Neuronal stem cell (in vitro differentiated cells): ENCODE results near the gene SLC26A4.

Experiments
- DNase-seq: peaks from one replicate; pipeline ENCODE4 v3.0.0-alpha.2; 2013; ENCODE audit warnings: low spot score
- H2AFZ ChIP-seq: one replicate; pipeline ENCODE4 v1.6.1; 2013; ENCODE audit warnings: mild to moderate bottlenecking, low read length, inconsistent platforms
- H2AK5ac ChIP-seq: 2 replicates; pipeline ENCODE4 v1.6.1; 2013; ENCODE audit warnings: low read depth, mild to moderate bottlenecking, inconsistent platforms, low read length, moderate library complexity, mixed read lengths
- H2BK120ac ChIP-seq: 2 replicates; pipeline ENCODE4 v1.6.1; 2013; ENCODE audit warnings: low read depth, mild to moderate bottlenecking, inconsistent platforms, low read length, moderate library complexity, mixed read lengths
- H2BK12ac ChIP-seq: one replicate; pipeline ENCODE4 v1.6.1; 2013; ENCODE audit warnings: low read length, inconsistent platforms
- H2BK15ac ChIP-seq: 2 replicates; pipeline ENCODE4 v1.6.1; 2013; ENCODE audit warnings: mild to moderate bottlenecking, low read length, inconsistent platforms, mixed read lengths
- H2BK5ac ChIP-seq: one replicate; pipeline ENCODE4 v1.6.1; 2013; ENCODE audit warnings: inconsistent platforms, mild to moderate bottlenecking, low read length, moderate library complexity
- H3K14ac ChIP-seq: one replicate; pipeline ENCODE4 v1.6.1; 2013; ENCODE audit warnings: low read length, inconsistent platforms
- H3K18ac ChIP-seq: 2 replicates; pipeline ENCODE4 v1.6.1; 2013; ENCODE audit warnings: low read length, inconsistent platforms
- H3K23ac ChIP-seq: 2 replicates; pipeline ENCODE4 v1.6.1; 2013; ENCODE audit warnings: low read depth, mild to moderate bottlenecking, mixed read lengths, low read length, inconsistent platforms; ENCODE audit not compliant: poor library complexity
- H3K27ac ChIP-seq: replicated peaks from 3 replicates; pipeline ENCODE4 v1.5.1; 2013; ENCODE audit warnings: low read length, inconsistent platforms
- H3K27me3 ChIP-seq, 3 experiments: 2 replicates each; pipeline ENCODE4 v1.6.1; 2013; ENCODE audit warnings: low read length in 3 of 3, mild to moderate bottlenecking in 2 of 3, inconsistent platforms in 1 of 3, low read depth in 1 of 3, mixed read lengths in 1 of 3, moderate library complexity in 1 of 3; ENCODE audit not compliant: control insufficient read depth in 3 of 3, insufficient read depth in 3 of 3
- H3K36me3 ChIP-seq, 2 donors: replicated peaks in 1 of 2; 2 replicates each; pipeline ENCODE4 v1.6.1; 2013; ENCODE audit warnings: low read length in 2 of 2; ENCODE audit not compliant: control insufficient read depth in 2 of 2, insufficient read depth in 2 of 2
- H3K4ac ChIP-seq: 2 replicates; pipeline ENCODE4 v1.6.1; 2013; ENCODE audit warnings: inconsistent platforms, mild to moderate bottlenecking, low read length, moderate library complexity
- H3K4me1 ChIP-seq, 2 donors: 1 replicate in 1 of 2; 2 replicates in 1 of 2; pipeline ENCODE4 v1.6.1; 2013; ENCODE audit warnings: low read length in 2 of 2, low read depth in 1 of 2; ENCODE audit not compliant: control insufficient read depth in 2 of 2, insufficient read depth in 1 of 2
- H3K4me2 ChIP-seq: one replicate; pipeline ENCODE4 v1.6.1; 2013; ENCODE audit warnings: mild to moderate bottlenecking, low read length, inconsistent platforms; ENCODE audit not compliant: insufficient read depth, poor library complexity, severe bottlenecking
- H3K4me3 ChIP-seq, 2 donors: 2 replicates each; pipeline ENCODE4 v1.5.1; 2013; ENCODE audit warnings: low read length in 2 of 2, mild to moderate bottlenecking in 2 of 2, inconsistent platforms in 1 of 2, moderate library complexity in 1 of 2
- H3K79me1 ChIP-seq: one replicate; pipeline ENCODE4 v1.6.1; 2013; ENCODE audit warnings: low read depth, mild to moderate bottlenecking, inconsistent platforms, low read length, moderate library complexity
- H3K9ac ChIP-seq: one replicate; pipeline ENCODE4 v1.6.1; 2013; ENCODE audit warnings: mild to moderate bottlenecking, low read depth, low read length, inconsistent platforms; ENCODE audit not compliant: poor library complexity
- H3K9me3 ChIP-seq, 2 donors: replicated peaks in 1 of 2; 2 replicates each; pipeline versions ENCODE3 to v1.6.1; 2013; ENCODE audit warnings: low read length in 2 of 2, mild to moderate bottlenecking in 2 of 2, inconsistent platforms in 1 of 2, low read depth in 1 of 2, mixed read lengths in 1 of 2, moderate library complexity in 1 of 2; ENCODE audit not compliant: control insufficient read depth in 2 of 2, insufficient read depth in 1 of 2
- H4K8ac ChIP-seq: one replicate; pipeline ENCODE4 v1.6.1; 2013; ENCODE audit warnings: low read depth, mild to moderate bottlenecking, inconsistent platforms, low read length, moderate library complexity
- H4K91ac ChIP-seq: one replicate; pipeline ENCODE4 v1.6.1; 2013; ENCODE audit warnings: low read length, low read depth, mild to moderate bottlenecking, inconsistent platforms; ENCODE audit not compliant: poor library complexity
- WGBS, 2 donors: extraction: QIAGEN DNeasy Blood & Tissue Kit; methylation state at CpG; one replicate each; pipeline ENCODE4 v1.1.7; 2013; ENCODE audit warnings: missing lambda C conversion rate in 2 of 2, mixed read lengths in 1 of 2; ENCODE audit not compliant: insufficient read length in 2 of 2, insufficient replicate concordance in 1 of 2; ENCODE audit errors: extremely low coverage in 2 of 2; 5-methylcytosine and 5-hydroxymethylcytosine counted together

The SLC26A4 gene

DNA sequence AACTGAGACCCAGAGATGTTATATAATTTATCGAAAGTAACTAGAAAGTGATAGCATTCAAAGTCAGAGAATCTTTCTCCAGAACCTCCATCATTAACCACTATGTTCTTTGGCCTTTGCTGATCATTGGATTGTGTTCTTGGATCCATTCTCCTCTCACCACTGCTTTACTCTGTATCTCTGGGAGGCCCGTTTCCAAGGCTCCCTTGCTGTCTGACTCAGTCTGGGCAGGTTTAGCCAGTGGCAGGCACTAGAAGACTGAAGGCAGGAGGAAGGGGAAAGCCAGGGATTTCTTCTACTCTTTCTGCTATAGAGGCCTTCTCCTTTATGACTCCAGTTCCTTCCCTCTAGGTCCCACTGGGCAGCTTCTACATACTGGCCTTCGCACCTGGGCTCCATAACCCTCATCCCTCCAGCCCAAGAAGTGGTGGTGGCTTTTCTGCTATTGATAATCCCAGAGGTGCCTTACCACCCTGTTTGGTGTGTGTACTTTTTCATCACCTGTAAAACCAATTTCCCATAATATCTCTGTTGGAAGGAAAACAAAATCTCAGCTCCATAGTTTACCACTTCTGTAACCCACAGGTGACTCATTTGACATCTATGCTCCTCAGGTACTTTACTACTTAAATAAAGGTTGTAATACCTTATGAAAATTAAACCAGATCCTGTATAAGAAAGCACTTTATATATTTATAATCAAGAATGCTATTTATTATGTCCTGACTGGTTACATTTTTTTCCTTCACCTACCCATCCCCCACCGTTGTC, 44.5 kb upstream of the SLC26A4 start:
- no peak overlapping the region for H3K18ac ChIP-seq
- H2BK120ac ChIP-seq: no peak overlapping the region
- WGBS, 2 donors: no CpG with 5 or more reads among the region's 4 CpGs
- no peak overlapping the region for H2BK12ac ChIP-seq
- H2BK5ac ChIP-seq: no peak overlapping the region
- no peaks in the 10 kb centered on the region for H3K27me3 ChIP-seq
- H4K91ac ChIP-seq: no peak overlapping the region
- H3K4me3 ChIP-seq: no peak overlapping the region
- no peak overlapping the region for H3K23ac ChIP-seq
- H3K79me1 ChIP-seq: no peaks in the 10 kb centered on the region
- H2BK15ac ChIP-seq: no peak overlapping the region
- no peak overlapping the region for H4K8ac ChIP-seq
- H3K4me1 ChIP-seq: no peaks in the 10 kb centered on the region
- H2AK5ac ChIP-seq: no peak overlapping the region
- H3K27ac ChIP-seq: no peak overlapping the region
- H3K4ac ChIP-seq: no peak overlapping the region
- no peak overlapping the region for H3K14ac ChIP-seq
- H2AFZ ChIP-seq: no peak overlapping the region
- no peak overlapping the region for H3K9ac ChIP-seq
- no peak for DNase-seq
- peaks cover 2 to 53% of the 10 kb centered on the region in 2 donors for H3K36me3 ChIP-seq
- no peak overlapping the region for H3K4me2 ChIP-seq
- H3K9me3 ChIP-seq: no peaks in the 10 kb centered on the region

DNA sequence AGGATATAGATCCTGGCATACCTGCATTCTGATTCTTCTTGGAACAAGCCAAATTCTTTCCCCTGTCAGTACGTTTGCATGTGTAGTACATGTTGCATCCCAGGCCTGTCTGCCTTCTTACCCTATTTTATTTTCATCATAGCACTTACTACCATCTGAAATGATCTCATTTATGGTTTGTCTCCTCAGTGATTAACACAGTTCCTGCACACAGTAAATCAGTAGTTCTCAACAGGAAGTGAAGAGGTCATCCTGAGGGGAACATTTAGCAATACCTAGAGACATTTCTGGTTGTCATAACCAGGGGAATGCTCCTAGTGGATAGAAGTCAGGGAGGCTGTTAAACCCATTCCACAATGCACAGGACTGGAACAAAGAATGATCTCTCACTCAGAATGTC, 38.2 kb upstream of the SLC26A4 start:
- Histone ChIP-seq H2AK5ac (no peak overlapping the region), H3K9ac (no peak overlapping the region), H2AFZ (no peak overlapping the region), H4K91ac (no peak overlapping the region), H2BK15ac (no peak overlapping the region), H3K14ac (no peak overlapping the region), H2BK12ac (no peak overlapping the region), H3K4me1 (no peaks in the 10 kb centered on the region), H3K36me3 (peaks cover 0 to 16% of the 10 kb centered on the region in 2 donors), H3K79me1 (no peaks in the 10 kb centered on the region), H3K27me3 (no peaks in the 10 kb centered on the region), H2BK120ac (no peak overlapping the region), H3K4ac (no peak overlapping the region), H3K9me3 (no peaks in the 10 kb centered on the region), H2BK5ac (no peak overlapping the region), H3K27ac (no peak overlapping the region), H3K18ac (no peak overlapping the region), H3K4me3 (no peak overlapping the region), H4K8ac (no peak overlapping the region), H3K4me2 (no peak overlapping the region), H3K23ac (no peak overlapping the region)
- WGBS, 2 donors: no CpG with 5 or more reads among the region's 1 CpG
- no peak for DNase-seq

DNA sequence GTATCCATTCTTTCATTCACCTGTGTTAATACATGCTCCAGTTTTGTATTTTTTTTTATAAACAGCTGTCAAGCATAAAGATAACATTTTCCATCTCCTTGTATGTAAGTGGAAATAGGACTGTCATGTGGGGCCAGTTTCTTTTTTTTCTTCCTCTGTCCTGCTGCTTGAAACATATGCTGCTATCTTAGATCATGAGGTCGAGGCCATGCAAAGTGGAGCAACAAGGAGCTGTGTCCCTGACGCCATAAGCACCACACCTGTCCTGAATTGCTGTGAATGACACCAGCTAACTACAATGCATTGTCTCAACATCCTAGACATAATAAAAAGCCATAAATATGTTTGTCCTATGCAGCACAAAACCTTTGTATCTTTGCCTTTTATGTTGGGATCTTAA, 37.7 kb upstream of the SLC26A4 start:
- Histone ChIP-seq H3K23ac (no peak overlapping the region), H2BK15ac (no peak overlapping the region), H3K4me3 (no peak overlapping the region), H3K18ac (no peak overlapping the region), H3K9me3 (no peaks in the 10 kb centered on the region), H2BK120ac (no peak overlapping the region), H2AFZ (no peak overlapping the region), H3K9ac (no peak overlapping the region), H3K27ac (no peak overlapping the region), H2AK5ac (no peak overlapping the region), H4K91ac (no peak overlapping the region), H3K14ac (no peak overlapping the region), H3K4me2 (no peak overlapping the region), H2BK5ac (no peak overlapping the region), H3K4me1 (no peaks in the 10 kb centered on the region), H3K36me3 (peaks cover 0 to 15% of the 10 kb centered on the region in 2 donors), H2BK12ac (no peak overlapping the region), H3K79me1 (no peaks in the 10 kb centered on the region), H3K4ac (no peak overlapping the region), H4K8ac (no peak overlapping the region), H3K27me3 (no peaks in the 10 kb centered on the region)
- WGBS, 2 donors: no CpG with 5 or more reads among the region's 2 CpGs
- DNase-seq: no peak

DNA sequence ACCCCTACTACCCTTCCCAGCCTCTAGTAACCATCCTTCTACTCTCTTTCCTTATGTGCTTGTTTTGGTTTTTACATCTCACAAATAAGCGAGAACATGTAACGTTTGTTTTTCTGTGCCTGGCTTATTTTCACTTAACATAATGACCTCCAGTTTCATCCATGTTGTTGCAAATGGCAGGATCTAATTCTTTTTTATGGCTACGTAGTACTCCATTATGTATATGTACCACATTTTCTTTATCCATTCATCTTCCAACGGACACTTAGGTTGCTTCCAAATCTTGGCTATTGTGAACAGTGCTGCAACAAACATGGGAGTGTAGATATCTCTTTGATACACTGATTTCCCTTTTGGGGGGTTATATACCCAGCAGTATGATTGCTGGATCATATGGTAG, 33.6 kb upstream of the SLC26A4 start:
- no peaks in the 10 kb centered on the region for H3K36me3 ChIP-seq
- no peak overlapping the region for H2BK15ac ChIP-seq
- no peaks in the 10 kb centered on the region for H3K27me3 ChIP-seq
- H3K9ac ChIP-seq: no peak overlapping the region
- H3K9me3 ChIP-seq: no peaks in the 10 kb centered on the region
- no peaks in the 10 kb centered on the region for H3K4me1 ChIP-seq
- DNase-seq: no peak
- no peaks in the 10 kb centered on the region for H3K79me1 ChIP-seq
- H3K14ac ChIP-seq: no peak overlapping the region
- no peak overlapping the region for H4K91ac ChIP-seq
- H4K8ac ChIP-seq: no peak overlapping the region
- H2BK5ac ChIP-seq: no peak overlapping the region
- WGBS, 2 donors: no CpG with 5 or more reads among the region's 4 CpGs
- no peak overlapping the region for H2BK12ac ChIP-seq
- H2AK5ac ChIP-seq: no peak overlapping the region
- H3K4me3 ChIP-seq: no peak overlapping the region
- H3K4ac ChIP-seq: no peak overlapping the region
- H2BK120ac ChIP-seq: no peak overlapping the region
- H3K23ac ChIP-seq: no peak overlapping the region
- H3K27ac ChIP-seq: no peak overlapping the region
- no peak overlapping the region for H3K4me2 ChIP-seq
- no peak overlapping the region for H3K18ac ChIP-seq
- no peak overlapping the region for H2AFZ ChIP-seq
